ENCODE data around the gene C6orf136. TPM values are rescaled to one million over a fixed set of nuclear protein-coding genes. Genes with fewer than 3 reads are reported as not detected.

C6orf136 gene, protein sequence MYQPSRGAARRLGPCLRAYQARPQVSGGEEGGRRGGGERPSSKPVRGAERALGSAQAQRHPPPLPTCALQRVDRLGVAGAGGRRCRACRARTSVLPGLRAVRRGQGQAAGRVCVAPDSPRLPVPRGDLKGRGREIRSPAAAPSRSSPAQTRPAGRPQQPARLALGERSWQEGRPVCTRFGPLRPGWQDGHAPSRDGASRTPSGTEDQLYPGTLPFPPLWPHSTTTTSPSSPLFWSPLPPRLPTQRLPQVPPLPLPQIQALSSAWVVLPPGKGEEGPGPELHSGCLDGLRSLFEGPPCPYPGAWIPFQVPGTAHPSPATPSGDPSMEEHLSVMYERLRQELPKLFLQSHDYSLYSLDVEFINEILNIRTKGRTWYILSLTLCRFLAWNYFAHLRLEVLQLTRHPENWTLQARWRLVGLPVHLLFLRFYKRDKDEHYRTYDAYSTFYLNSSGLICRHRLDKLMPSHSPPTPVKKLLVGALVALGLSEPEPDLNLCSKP
- 3.0 and 3.2 TPM in 2 replicates for total RNA-seq

DNA sequence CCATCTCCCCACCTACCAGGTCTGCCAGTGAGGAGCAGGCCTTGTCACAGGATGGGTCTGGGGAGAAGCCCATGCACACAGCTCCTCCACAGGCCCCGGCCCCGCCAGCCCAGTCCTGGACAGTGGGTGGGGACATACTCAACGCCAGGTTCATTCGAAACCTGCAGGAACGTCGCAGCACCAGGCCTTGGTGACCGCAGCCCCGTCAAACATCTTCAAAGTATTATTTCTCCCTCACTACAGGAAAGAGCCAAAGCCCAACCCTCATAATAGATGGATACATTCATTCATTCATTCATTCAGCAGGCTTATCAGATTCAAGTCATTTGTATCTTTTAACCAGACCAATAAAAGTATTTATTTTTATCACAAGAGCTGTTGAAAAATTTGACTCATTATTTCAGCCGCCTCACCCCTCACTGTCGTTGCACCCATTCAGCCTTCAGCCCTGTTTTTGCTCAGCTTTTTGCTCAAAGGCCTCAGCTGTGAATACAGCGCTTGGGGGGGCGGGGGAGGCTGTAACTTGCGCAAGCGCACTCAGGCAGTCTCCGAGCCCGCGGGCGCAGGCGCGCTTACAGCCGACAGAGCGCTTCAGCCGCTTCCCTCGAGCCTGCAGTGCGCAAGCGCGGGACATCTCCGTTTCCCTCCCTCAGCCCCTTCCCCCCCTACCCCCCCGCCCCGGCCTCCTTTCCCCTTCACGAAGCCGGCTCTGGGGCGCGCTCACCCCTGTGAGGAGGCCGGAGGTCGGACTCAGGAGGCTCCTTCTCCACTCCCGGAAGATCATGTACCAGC, at the start of gene C6orf136:
Gene C6orf136 (plus strand): TSS at position 684 of the 792 bp plus-strand sequence. CDS start 99 bp downstream, at position 783.

DNA sequence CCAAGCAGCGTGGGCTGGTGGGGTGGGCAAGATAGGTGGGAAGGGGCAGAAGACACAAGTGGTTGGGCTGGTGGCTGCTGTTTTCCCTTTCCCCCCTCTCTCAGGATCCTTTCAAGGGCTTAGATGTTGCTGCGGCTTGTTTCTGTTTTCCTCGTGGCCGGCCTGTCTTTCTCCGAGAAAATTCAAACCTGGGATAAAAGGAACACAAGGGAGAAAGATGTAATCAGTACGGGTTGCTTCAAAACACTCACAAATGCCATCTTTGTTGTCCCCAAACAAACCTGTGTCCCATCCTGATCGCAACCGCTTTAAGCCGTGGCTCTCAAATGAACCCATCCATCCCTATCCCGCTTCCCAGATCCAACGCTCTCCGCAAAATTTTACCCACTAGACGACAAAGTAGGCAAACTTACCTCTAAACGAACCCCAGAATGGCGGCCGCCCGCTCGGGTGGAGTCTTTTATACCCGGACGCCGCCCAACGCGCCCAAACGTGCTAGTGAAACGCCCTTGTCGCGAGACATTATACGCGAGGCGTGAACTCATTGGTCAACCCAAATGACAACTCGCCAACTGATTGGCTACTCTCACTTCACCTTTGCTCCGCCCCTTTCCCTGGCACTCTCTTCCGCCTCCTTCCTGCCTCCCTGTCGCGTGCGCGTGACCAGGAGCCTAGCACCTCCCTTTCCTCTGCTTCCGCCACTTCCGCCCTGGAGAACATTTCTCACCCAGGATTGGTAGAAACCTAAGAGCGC, 29.9 kb upstream of the C6orf136 start, which contains the start of gene PPP1R10:
Gene PPP1R10 (minus strand): TSS at position 433 of the 754 bp plus-strand sequence. CDS start 7,299 bp downstream, outside the sequence.

DNA sequence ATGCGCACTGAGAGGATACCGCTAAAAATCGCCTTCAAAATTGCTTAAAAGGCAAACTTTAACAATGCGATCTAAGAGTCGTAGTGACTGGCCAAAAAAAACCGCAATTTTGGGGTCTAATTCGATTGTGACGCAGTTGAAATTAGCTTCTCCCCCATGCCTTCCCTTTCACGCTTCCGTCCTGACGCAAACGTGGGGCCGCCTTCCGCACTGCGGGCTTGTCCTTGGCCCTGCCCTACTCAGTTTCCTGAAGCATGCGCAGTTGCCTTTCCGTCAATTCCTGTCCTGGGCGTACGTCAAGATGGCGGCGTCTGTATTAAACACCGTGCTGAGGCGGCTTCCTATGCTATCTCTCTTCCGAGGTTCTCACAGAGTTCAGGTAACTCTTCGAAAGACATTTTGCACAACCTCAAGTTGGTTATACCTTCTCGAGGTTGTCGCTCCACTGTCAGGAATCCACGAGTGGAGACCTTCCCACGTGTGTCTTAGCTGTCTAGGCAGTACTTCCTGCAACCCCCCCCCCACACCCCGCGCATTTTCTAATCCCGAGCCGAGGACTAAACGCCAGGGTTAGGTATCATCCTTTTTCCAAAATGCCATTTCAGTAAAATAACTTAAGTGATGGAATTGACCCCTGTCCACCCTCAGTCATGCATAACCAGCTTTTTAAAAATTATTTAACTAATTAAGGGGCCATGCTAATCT, 29.2 kb upstream of the C6orf136 start, which contains the start of gene MRPS18B:
Gene MRPS18B (plus strand): TSS at position 276 of the 705 bp plus-strand sequence. CDS start 26 bp downstream, at position 302.

DNA sequence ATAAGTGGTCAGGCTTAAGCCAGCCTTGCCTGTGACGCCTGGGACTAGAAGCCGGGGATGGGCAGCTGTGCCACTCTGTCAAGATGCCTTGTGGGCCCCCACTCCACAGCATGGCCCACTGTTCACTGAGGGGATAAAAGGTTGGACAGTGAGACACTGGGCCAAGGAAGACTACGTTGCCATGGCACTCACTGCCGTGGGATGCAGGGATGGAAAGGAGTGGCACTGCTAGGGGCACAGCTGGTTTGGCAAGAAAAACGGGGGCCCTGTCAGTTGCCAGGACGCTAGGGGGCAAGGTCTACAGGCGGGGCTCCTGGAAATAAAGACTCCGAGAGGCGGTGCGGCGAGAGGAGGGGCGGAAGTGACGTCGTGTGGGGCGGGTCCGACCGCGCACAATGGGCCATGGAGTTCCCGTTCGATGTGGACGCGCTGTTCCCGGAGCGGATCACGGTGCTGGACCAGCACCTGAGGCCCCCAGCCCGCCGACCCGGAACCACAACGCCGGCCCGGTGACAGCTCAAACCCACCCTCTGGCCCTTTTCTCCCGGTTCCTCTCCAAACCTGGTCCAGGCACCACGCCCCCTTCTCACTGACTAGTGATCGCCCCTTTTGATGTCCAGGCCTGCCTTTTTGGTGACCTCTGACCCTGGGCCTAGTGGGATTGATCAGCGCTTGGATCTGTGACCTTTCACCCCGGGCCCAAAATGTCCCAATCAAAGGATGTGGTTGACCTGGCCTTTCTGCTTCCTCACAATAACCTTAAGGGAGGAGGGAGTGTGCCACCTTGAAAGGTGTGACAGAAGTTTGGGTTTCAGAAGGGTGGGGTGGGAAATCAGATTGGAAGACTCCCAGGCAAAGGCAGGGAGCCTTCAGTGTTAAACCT, 20.2 kb upstream of the C6orf136 start, which contains the start of gene ATAT1:
Gene ATAT1 (plus strand): TSS at position 391 of the 883 bp plus-strand sequence.

DNA sequence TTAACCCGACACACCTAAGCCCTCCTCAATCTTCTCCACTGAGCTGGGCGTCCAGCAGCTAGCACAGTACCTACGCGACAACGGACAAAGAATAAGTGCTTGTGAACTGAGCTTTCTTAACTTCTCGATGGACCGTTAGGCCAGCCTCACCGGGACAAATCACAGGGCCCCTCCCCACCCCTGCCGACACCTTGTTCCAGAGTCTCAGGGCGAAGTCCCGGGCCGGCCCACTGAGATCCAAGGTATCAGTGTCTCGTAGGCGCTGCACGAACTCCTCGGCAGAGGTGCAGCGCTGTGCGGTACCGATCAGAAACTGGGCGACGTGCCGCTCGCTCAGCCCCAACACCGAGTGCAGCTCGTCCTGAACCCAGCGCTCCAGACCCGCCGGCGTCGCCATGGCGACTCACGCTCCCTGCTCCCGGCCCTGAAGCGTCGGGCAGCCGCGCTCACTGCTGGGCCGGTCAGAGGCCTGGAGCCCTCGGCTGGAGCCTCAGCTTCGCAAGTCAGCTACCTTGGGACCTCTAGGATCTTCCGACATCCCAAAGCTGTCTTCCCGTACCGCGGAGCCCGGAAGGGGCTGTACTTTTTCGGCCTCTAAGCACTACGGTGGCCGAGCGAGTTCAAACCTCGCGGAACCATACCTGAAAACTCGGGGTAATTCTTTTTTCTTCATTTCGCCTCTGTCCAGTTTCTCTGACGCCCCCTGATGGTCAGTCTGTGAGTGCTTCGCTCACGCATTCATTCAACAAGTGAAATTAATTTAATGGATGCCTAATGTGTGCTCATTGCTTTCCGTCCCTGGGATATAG, 25.7 kb downstream of the C6orf136 start, which contains the start of gene DHX16:
Gene DHX16 (minus strand): TSS at position 562 of the 809 bp plus-strand sequence. CDS start 165 bp downstream, at position 397.

DNA sequence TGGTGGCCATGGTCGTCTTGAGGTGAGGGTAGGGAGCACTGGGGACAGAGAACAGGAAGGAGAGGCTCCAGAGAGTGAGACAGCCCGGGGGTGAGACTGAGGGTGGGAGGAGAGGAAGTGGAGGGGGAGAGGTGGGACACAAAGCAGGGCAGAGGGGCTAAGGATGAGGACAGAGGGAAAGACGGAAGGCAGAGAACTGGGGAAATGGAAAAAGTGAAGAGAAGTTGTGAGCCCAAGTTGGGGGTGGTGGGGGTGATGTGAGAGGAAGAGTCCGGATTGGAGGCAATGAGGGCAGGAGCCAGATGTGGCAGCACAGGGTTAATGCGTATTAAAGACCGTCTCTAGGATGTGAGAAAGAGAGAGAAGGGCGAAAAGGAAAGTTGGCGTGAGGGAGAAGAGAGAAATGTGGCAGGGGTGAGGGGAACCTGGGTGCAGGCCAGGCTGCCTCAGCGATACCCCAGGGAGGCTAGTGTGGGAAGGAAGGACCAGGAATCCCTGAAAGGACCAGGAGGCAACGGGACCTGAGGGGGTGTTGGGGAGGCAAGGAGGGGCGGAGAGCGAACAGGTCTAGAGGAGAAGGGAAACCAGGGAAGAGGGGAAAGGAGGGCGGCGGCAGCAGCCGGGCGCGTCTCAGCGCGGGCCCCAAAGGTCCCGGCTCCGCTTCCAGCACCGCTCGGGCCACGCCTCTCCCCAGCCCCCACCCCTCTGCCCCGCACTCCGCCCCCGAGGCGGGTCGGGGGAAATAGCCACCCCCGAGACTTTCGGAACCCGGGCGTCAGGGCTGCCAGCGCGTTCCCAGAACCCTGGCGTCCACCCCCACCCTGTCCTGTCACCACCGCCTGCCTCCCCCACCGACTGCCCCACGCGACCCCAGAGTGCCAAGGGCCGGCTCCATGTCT, 39.3 kb downstream of the C6orf136 start, which contains the start of gene PPP1R18:
Gene PPP1R18 (minus strand): TSS at position 637 of the 899 bp plus-strand sequence. CDS start 627 bp downstream, at position 10.

DNA sequence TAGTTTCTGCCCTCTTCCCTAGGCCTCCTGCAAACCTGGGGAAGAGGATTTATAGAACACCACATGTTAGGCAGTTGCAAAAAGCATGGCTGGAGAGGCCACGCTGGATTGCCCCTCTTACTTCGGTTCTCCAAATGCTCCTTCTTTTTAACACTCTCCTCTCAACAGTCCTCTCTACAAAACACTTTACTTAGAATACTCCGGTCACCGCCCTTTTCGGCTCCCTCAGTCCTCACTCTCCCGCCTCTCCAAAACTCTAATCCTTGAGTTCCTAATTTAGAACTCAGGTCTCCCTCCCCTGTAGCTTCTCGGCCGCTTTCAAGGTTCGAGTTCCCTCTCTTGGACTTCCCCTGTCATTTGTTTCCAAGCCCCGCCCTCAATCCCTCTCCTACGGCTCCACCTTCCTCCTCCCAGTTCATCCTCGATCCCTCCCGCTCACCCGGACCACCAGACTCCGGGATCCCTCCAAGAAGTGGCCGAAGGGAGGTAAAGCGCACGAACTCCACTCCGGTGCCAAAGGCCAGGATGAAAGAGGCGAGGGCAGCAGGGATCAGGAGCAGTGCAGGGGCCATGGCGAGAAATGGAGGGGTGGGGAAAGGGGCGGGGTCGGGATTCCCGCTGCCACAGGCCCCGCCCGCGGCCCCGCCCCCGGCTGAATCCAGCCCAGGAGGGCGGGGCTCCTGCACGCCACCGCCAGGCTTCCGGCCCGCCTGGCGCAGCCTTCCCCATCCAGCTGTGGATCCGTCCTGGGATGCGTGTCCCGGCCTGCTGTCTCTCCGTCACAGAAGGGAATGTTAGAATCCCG, 43.7 kb downstream of the C6orf136 start, which contains the start of gene NRM:
Gene NRM (minus strand): TSS at position 582 of the 805 bp plus-strand sequence. CDS start 10 bp downstream, at position 572.

Other genes with a start within 250 kb of the C6orf136 start
- gene HLA-E, start 157.6 kb upstream of the C6orf136 start, total RNA-seq: 216 and 227 TPM in 2 replicates
- gene GNL1, start 90.6 kb upstream of the C6orf136 start, total RNA-seq: 40.1 and 48.8 TPM in 2 replicates
- gene PRR3, start 89.8 kb upstream of the C6orf136 start, total RNA-seq: 4.5 and 6.2 TPM in 2 replicates
- 35.9 and 54.6 TPM in 2 replicates for gene ABCF1, start 75.7 kb upstream of the C6orf136 start, total RNA-seq
- 17.5 and 24.6 TPM in 2 replicates for gene PPP1R10, start 29.9 kb upstream of the C6orf136 start, total RNA-seq
- gene MRPS18B, start 29.3 kb upstream of the C6orf136 start, total RNA-seq: 26.4 and 28.8 TPM in 2 replicates
- gene ATAT1, start 20.3 kb upstream of the C6orf136 start, total RNA-seq: 4.8 and 5.6 TPM in 2 replicates
- 33.6 and 37.8 TPM in 2 replicates for gene DHX16, start 25.9 kb downstream of the C6orf136 start, total RNA-seq
- gene PPP1R18, start 39.5 kb downstream of the C6orf136 start, total RNA-seq: 32.1 and 71.9 TPM in 2 replicates
- gene NRM, start 43.9 kb downstream of the C6orf136 start, total RNA-seq: 0.59 and 2.2 TPM in 2 replicates
- gene MDC1, start 70.1 kb downstream of the C6orf136 start, total RNA-seq: 4.5 and 13.2 TPM in 2 replicates
- gene TUBB, start 73.2 kb downstream of the C6orf136 start, total RNA-seq: 252 and 681 TPM in 2 replicates
- gene FLOT1, start 95.6 kb downstream of the C6orf136 start, total RNA-seq: 72.2 and 90.1 TPM in 2 replicates
- gene IER3, start 97.4 kb downstream of the C6orf136 start, total RNA-seq: 95.7 and 164 TPM in 2 replicates
- 30.9 and 56.6 TPM in 2 replicates for gene DDR1, start 237.4 kb downstream of the C6orf136 start, total RNA-seq